HCT116 (cell line): ENCODE results near the gene TES. TPM values are rescaled to one million over a fixed set of nuclear protein-coding genes. Genes with fewer than 3 reads are reported as not detected.
"Not testable (repeated sequence)": the region's sequence is repeated elsewhere in the genome, so short reads cannot be mapped to it uniquely, and the experiment has no call there.

Source experiments
- ATAC-seq: fragments of 200-7000 bp; cut with Tn5 transposase; 2 replicates; pipeline ENCODE4 v1.9.1; 2020; ENCODE audit warnings: mild to moderate bottlenecking, moderate library complexity
- BruUV-seq: library from RNA; stranded (reverse); fragments of 400-500 nt; replicated peaks from 2 replicates; lab custom pipeline; 2021; lab: Mats Ljungman, UMichigan
- CTCF ChIA-PET: fragments of 300-600 bp; sonication (Branson Sonifier 250); formaldehyde crosslinking; loops from one replicate; lab custom pipeline; 2021; ENCODE audit warnings: antibody characterized with exemption; lab: Charles Lee
- POLR2A ChIA-PET: fragments of 300-600, 350-600 bp; sonication (Branson Sonifier 250); formaldehyde crosslinking; loops from one replicate; lab custom pipeline; 2021; ENCODE audit warnings: antibody characterized with exemption; lab: Charles Lee
- RAD21 ChIA-PET, 2 experiments: fragments of 300-600 bp; sonication (Branson Sonifier 250); formaldehyde crosslinking; loops; one replicate each; lab custom pipeline; 2023; ENCODE audit warnings: low total read pairs in 2 of 2; ENCODE audit not compliant: uncharacterized antibody in 2 of 2, unreplicated experiment in 2 of 2, low non-redundant PET in 1 of 2; lab: Charles Lee
- DNase-seq: peaks from one replicate; pipeline ENCODE4 v3.0.0-alpha.2; 2010; ENCODE audit warnings: low read depth, low spot score
- H2AFZ ChIP-seq: fragments of 200-600 bp; shearing (Covaris generic), sonication (generic); 2 replicates; pipeline ENCODE4 v1.6.1; 2017; ENCODE audit warnings: low read depth, mixed run types, mixed read lengths, antibody characterized with exemption, low read length; ENCODE audit not compliant: poor library complexity, severe bottlenecking
- H3K27ac ChIP-seq: 2 replicates; pipeline ENCODE4 v1.5.1; 2012; ENCODE audit warnings: low read depth, low read length
- H3K27me3 ChIP-seq: fragments of 200-600 bp; sonication (generic); 2 replicates; pipeline ENCODE4 v1.6.1; 2016; ENCODE audit warnings: mixed run types, low read length, mixed read lengths; ENCODE audit not compliant: insufficient read depth
- H3K36me3 ChIP-seq, 2 experiments: fragments of 200-500 bp in 1 of 2; fragments of 200-600 bp in 1 of 2; sonication (Bioruptor generic) in 1 of 2; sonication (generic) in 1 of 2; 2 replicates each; pipeline versions ENCODE4 v1.5.1 to v1.6.1; 2014 to 2016; ENCODE audit warnings: low read length in 2 of 2, inconsistent platforms in 1 of 2, mixed read lengths in 1 of 2, mixed run types in 1 of 2; ENCODE audit not compliant: insufficient read depth in 2 of 2, control insufficient read depth in 1 of 2
- H3K4me1 ChIP-seq, 2 experiments: fragments of 200-600 bp in 1 of 2; sonication (generic) in 1 of 2; 2 replicates each; pipeline versions ENCODE4 v1.5.1 to v1.6.1; 2012 to 2017; ENCODE audit warnings: low read length in 2 of 2, inconsistent platforms in 1 of 2, mild to moderate bottlenecking in 1 of 2, mixed read lengths in 1 of 2, mixed run types in 1 of 2, moderate library complexity in 1 of 2; ENCODE audit not compliant: insufficient read depth in 2 of 2, control insufficient read depth in 1 of 2
- H3K4me2 ChIP-seq: fragments of 200-600 bp; sonication (generic); 2 replicates; pipeline ENCODE4 v1.6.1; 2017; ENCODE audit warnings: mixed run types, low read length, mixed read lengths
- H3K4me3 ChIP-seq, 2 experiments: fragments of 200-600 bp in 1 of 2; sonication (generic) in 1 of 2; replicated peaks in 1 of 2; 2 replicates each; pipeline ENCODE4 v1.5.1; 2011 to 2016; ENCODE audit warnings: low read length in 2 of 2, control low read depth in 1 of 2, low read depth in 1 of 2, mild to moderate bottlenecking in 1 of 2, mixed read lengths in 1 of 2, mixed run types in 1 of 2
- H3K79me2 ChIP-seq: fragments of 200-600 bp; sonication (generic); 2 replicates; pipeline ENCODE4 v1.6.1; 2017; ENCODE audit warnings: mild to moderate bottlenecking, mixed run types, low read length, moderate library complexity, mixed read lengths; ENCODE audit not compliant: insufficient read depth
- H3K9ac ChIP-seq: fragments of 200-600 bp; sonication (generic); 2 replicates; pipeline ENCODE4 v1.6.1; 2016; ENCODE audit warnings: low read length, mixed read lengths
- H3K9me2 ChIP-seq: fragments of 200-600 bp; sonication (generic), shearing (Covaris generic); 2 replicates; pipeline ENCODE4 v1.6.1; 2017; ENCODE audit warnings: mixed run types, mild to moderate bottlenecking, moderate library complexity; ENCODE audit not compliant: insufficient read depth
- H3K9me3 ChIP-seq, 2 experiments: fragments of 200-500 bp in 1 of 2; fragments of 200-600 bp in 1 of 2; sonication (Bioruptor generic) in 1 of 2; sonication (generic) in 1 of 2; 2 replicates each; pipeline ENCODE4 v1.6.1; 2014 to 2017; ENCODE audit warnings: low read length in 2 of 2, mixed read lengths in 2 of 2, inconsistent platforms in 1 of 2, low read depth in 1 of 2, mild to moderate bottlenecking in 1 of 2, mixed run types in 1 of 2, moderate library complexity in 1 of 2; ENCODE audit not compliant: control insufficient read depth in 1 of 2, insufficient read depth in 1 of 2
- H4K20me1 ChIP-seq: fragments of 200-600 bp; sonication (generic), shearing (Covaris generic); 2 replicates; pipeline ENCODE4 v1.6.1; 2017; ENCODE audit warnings: mixed run types, mild to moderate bottlenecking, moderate library complexity; ENCODE audit not compliant: insufficient read depth
- CBX3 ChIP-seq: IDR thresholded peaks from 2 replicates; pipeline ENCODE4 v1.6.1; 2012; ENCODE audit warnings: low read depth
- CEBPB ChIP-seq: IDR thresholded peaks from 2 replicates; pipeline ENCODE4 v1.6.1; 2012; ENCODE audit warnings: low read depth
- EGR1 ChIP-seq: IDR thresholded peaks from 2 replicates; pipeline ENCODE4 v1.6.1; 2012; ENCODE audit warnings: low read depth
- ELF1 ChIP-seq: IDR thresholded peaks from 2 replicates; pipeline ENCODE4 v1.6.1; 2012; ENCODE audit warnings: low read depth, borderline replicate concordance
- EZH2 ChIP-seq: fragments of 200-600 bp; sonication (generic); IDR thresholded peaks from 2 replicates; pipeline ENCODE4 v1.6.1; 2017; ENCODE audit warnings: antibody characterized with exemption, mixed run types
- EZH2phosphoT487 ChIP-seq: fragments of 200-600 bp; IDR thresholded peaks from 2 replicates; pipeline ENCODE4 v1.6.1; 2018; ENCODE audit warnings: antibody characterized with exemption, borderline replicate concordance
- FOSL1 ChIP-seq: IDR thresholded peaks from 2 replicates; pipeline ENCODE4 v1.6.1; 2012; ENCODE audit warnings: low read depth
- JUND ChIP-seq: IDR thresholded peaks from 2 replicates; pipeline ENCODE4 v1.6.1; 2012
- POLR2A ChIP-seq: IDR thresholded peaks from 2 replicates; pipeline ENCODE4 v1.7.0; 2011; ENCODE audit warnings: borderline replicate concordance; ENCODE audit not compliant: insufficient read depth, insufficient read length; ENCODE audit errors: extremely low read depth
- RAD21 ChIP-seq: IDR thresholded peaks from 2 replicates; pipeline ENCODE4 v1.6.1; 2012; ENCODE audit warnings: low read depth, mild to moderate bottlenecking
- SIN3A ChIP-seq: IDR thresholded peaks from 2 replicates; pipeline ENCODE4 v1.6.1; 2012; ENCODE audit warnings: low read depth
- SP1 ChIP-seq: IDR thresholded peaks from 2 replicates; pipeline ENCODE4 v1.6.1; 2012; ENCODE audit warnings: low read depth
- SRF ChIP-seq: IDR thresholded peaks from 2 replicates; pipeline ENCODE4 v1.6.1; 2012; ENCODE audit warnings: low read depth
- YY1 ChIP-seq: IDR thresholded peaks from 2 replicates; pipeline ENCODE4 v1.6.1; 2011; ENCODE audit warnings: low read length, low read depth, moderate library complexity, mild to moderate bottlenecking; ENCODE audit not compliant: insufficient replicate concordance; ENCODE audit errors: extremely low read depth
- intact Hi-C: fragments of 100-400 bp; cut with micrococcal nuclease; formaldehyde crosslinking; loops from 2 replicates; pipeline ENCODE4 v1.10.0; 2022
- total RNA-seq: library from RNA; stranded (reverse); gene quantifications from one replicate; pipeline ENCODE4 v1.2.1, GENCODE V29; 2021; ENCODE audit not compliant: unreplicated experiment
- TF ChIP-seq, protein P1 (sequence below): IDR thresholded peaks from 2 replicates; pipeline ENCODE4 v1.6.1; 2011; ENCODE audit warnings: mild to moderate bottlenecking, low read length, moderate library complexity; ENCODE audit not compliant: insufficient replicate concordance; ENCODE audit errors: extremely low read depth
- TF ChIP-seq, protein P2 (sequence below): IDR thresholded peaks from 2 replicates; pipeline ENCODE4 v1.6.1; 2012; ENCODE audit warnings: low read depth
- TF ChIP-seq, protein P3 (sequence below): IDR thresholded peaks from 2 replicates; pipeline ENCODE4 v1.6.1; 2012
- TF ChIP-seq, protein P4 (sequence below): IDR thresholded peaks from 2 replicates; pipeline ENCODE4 v1.6.1; 2012

The TES gene
- total RNA-seq, 1 experiment from 2014 or later = 129 TPM

DNA sequence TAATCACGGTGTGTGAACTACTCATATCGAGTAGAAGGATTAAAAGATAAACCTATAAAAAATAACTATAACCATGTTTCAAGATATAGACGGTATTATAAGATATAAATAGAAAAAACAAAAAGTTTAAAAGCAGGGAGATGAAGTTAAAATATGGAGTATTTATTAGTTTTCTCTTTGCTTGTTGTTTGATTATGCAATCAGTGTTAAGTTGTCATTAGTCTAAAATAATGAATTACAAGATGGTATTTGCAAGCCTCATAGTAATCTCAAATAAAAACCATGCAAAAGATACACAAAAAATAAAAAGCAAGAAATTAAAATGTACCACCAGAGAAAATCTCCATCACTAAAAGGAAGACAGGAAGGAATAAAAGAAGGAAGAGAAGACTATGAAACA, 83.3 kb downstream of the TES start:
- CTCF ChIA-PET = no interaction called here
- H3K4me1 ChIP-seq = peaks cover 7 to 23% of the 10 kb centered on the region in 2 experiments
- DNase-seq = no peak
- no peaks in the 10 kb centered on the region for H3K36me3 ChIP-seq
- no peak for ATAC-seq
- H3K79me2 ChIP-seq = no peaks in the 10 kb centered on the region
- no peak for TF ChIP-seq YY1
- no peak for TF ChIP-seq EZH2phosphoT487
- no peak for TF ChIP-seq JUND
- TF ChIP-seq POLR2A = no peak
- no peak for TF ChIP-seq SP1
- TF ChIP-seq ELF1 = no peak
- TF ChIP-seq, protein P1, sequence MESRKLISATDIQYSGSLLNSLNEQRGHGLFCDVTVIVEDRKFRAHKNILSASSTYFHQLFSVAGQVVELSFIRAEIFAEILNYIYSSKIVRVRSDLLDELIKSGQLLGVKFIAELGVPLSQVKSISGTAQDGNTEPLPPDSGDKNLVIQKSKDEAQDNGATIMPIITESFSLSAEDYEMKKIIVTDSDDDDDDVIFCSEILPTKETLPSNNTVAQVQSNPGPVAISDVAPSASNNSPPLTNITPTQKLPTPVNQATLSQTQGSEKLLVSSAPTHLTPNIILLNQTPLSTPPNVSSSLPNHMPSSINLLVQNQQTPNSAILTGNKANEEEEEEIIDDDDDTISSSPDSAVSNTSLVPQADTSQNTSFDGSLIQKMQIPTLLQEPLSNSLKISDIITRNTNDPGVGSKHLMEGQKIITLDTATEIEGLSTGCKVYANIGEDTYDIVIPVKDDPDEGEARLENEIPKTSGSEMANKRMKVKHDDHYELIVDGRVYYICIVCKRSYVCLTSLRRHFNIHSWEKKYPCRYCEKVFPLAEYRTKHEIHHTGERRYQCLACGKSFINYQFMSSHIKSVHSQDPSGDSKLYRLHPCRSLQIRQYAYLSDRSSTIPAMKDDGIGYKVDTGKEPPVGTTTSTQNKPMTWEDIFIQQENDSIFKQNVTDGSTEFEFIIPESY = no peak
- TF ChIP-seq EGR1 = no peak
- TF ChIP-seq SIN3A = no peak
- TF ChIP-seq SRF = no peak
- no peak for TF ChIP-seq FOSL1
- TF ChIP-seq, protein P2, sequence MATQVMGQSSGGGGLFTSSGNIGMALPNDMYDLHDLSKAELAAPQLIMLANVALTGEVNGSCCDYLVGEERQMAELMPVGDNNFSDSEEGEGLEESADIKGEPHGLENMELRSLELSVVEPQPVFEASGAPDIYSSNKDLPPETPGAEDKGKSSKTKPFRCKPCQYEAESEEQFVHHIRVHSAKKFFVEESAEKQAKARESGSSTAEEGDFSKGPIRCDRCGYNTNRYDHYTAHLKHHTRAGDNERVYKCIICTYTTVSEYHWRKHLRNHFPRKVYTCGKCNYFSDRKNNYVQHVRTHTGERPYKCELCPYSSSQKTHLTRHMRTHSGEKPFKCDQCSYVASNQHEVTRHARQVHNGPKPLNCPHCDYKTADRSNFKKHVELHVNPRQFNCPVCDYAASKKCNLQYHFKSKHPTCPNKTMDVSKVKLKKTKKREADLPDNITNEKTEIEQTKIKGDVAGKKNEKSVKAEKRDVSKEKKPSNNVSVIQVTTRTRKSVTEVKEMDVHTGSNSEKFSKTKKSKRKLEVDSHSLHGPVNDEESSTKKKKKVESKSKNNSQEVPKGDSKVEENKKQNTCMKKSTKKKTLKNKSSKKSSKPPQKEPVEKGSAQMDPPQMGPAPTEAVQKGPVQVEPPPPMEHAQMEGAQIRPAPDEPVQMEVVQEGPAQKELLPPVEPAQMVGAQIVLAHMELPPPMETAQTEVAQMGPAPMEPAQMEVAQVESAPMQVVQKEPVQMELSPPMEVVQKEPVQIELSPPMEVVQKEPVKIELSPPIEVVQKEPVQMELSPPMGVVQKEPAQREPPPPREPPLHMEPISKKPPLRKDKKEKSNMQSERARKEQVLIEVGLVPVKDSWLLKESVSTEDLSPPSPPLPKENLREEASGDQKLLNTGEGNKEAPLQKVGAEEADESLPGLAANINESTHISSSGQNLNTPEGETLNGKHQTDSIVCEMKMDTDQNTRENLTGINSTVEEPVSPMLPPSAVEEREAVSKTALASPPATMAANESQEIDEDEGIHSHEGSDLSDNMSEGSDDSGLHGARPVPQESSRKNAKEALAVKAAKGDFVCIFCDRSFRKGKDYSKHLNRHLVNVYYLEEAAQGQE = no peak
- TF ChIP-seq, protein P3, sequence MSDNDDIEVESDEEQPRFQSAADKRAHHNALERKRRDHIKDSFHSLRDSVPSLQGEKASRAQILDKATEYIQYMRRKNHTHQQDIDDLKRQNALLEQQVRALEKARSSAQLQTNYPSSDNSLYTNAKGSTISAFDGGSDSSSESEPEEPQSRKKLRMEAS = no peak
- TF ChIP-seq RAD21 = no peak
- no peak for TF ChIP-seq CEBPB
- TF ChIP-seq, protein P4, sequence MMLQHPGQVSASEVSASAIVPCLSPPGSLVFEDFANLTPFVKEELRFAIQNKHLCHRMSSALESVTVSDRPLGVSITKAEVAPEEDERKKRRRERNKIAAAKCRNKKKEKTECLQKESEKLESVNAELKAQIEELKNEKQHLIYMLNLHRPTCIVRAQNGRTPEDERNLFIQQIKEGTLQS = no peak
- no peak for TF ChIP-seq CBX3
- TF ChIP-seq EZH2 = no peak
- no peaks in the 10 kb centered on the region for H3K9me2 ChIP-seq
- H3K9me3 ChIP-seq = peaks cover 0 to 9% of the 10 kb centered on the region in 2 experiments; a peak in 1 of 4 replicates
- no peaks in the 10 kb centered on the region for H4K20me1 ChIP-seq
- intact Hi-C loops = no loop called here
- H3K9ac ChIP-seq = no peak overlapping the region
- BruUV-seq = no TSS peak
- H3K4me3 ChIP-seq = no peak overlapping the region
- H3K27ac ChIP-seq = no peak overlapping the region
- no peak overlapping the region for H2AFZ ChIP-seq
- no peaks in the 10 kb centered on the region for H3K27me3 ChIP-seq
- RAD21 ChIA-PET = no interaction called here
- no peak overlapping the region for H3K4me2 ChIP-seq
- POLR2A ChIA-PET = no interaction called here

DNA sequence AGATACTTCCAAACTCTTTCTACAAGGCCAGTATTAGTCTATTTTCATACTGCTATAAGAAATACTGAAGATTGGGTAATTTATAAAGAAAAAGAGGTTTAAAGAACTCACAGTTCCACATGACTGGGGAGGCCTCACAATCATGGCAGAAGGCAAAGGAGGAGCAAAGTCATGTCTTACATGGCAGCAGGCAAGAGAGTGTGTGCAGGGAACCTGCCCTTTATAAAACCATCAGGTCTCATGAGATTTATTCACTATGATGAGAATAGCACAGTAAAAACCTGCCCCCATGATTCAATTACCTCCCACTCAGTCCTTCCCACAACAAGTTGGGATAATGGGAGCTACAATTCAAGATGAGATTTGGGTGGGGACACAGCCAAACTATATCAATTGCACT, 85.6 kb downstream of the TES start:
- DNase-seq, H2AFZ ChIP-seq, H3K9me2 ChIP-seq, RAD21 ChIA-PET, H3K79me2 ChIP-seq, intact Hi-C loops, BruUV-seq, H3K27me3 ChIP-seq, ATAC-seq, H4K20me1 ChIP-seq, POLR2A ChIA-PET, H3K4me3 ChIP-seq, CTCF ChIA-PET, H3K4me2 ChIP-seq, H3K9ac ChIP-seq, H3K27ac ChIP-seq, H3K36me3 ChIP-seq: not testable (repeated sequence)
- H3K4me1 ChIP-seq = peaks cover 0 to 11% of the 10 kb centered on the region in 2 experiments; a peak in 1 of 4 replicates
- H3K9me3 ChIP-seq = peaks cover 0 to 11% of the 10 kb centered on the region in 2 experiments; a peak in 1 of 4 replicates
